ENCODE data around the gene STYXL1.

STYXL1 gene

DNA sequence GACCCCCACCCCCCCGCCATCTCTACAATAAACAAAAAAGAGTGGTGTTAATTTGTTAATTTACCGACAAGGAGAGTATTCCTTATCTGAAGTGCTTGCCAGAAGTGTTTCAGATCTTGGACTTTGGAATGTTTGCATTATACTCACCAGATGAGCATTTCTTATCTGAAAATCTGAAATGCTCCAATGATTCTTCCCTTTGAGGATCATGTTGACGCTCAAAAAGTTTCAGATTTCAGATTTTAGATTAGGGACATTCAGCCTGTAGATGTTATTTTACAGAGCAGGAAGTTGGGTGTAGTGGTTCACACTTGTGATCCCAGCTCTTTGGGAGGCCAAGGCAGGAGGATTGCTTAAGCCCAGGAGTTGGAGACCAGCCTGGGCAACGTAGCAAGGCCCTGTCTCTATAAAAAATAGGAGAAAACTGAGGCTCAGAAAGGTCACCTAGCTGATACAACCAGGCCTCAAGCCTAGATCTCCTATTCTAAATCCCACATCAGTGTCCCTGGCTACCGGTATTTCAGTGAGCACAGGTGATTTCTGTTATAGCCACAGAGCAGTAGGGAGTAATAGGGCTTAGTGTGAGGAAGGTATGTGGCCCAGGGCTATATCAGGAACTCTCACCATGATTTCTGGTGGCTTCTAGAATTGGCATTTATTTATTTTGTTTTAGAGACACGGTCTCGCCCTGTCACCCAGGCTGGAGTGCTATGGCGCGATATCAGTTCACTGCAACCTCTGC lies 88.8 kb downstream of the STYXL1 start:
- H2AFZ ChIP-seq, result no peak overlapping the region
- peaks cover 10% of the 10 kb centered on the region for H3K79me2 ChIP-seq
- H3K9ac ChIP-seq, result no peak overlapping the region
- no peaks in the 10 kb centered on the region for H3K9me3 ChIP-seq (ENCODE audit: control insufficient read depth, low read length)
- no peak overlapping the region for H3K4me3 ChIP-seq (ENCODE audit: low read depth, low read length)
- TF ChIP-seq, protein P1, sequence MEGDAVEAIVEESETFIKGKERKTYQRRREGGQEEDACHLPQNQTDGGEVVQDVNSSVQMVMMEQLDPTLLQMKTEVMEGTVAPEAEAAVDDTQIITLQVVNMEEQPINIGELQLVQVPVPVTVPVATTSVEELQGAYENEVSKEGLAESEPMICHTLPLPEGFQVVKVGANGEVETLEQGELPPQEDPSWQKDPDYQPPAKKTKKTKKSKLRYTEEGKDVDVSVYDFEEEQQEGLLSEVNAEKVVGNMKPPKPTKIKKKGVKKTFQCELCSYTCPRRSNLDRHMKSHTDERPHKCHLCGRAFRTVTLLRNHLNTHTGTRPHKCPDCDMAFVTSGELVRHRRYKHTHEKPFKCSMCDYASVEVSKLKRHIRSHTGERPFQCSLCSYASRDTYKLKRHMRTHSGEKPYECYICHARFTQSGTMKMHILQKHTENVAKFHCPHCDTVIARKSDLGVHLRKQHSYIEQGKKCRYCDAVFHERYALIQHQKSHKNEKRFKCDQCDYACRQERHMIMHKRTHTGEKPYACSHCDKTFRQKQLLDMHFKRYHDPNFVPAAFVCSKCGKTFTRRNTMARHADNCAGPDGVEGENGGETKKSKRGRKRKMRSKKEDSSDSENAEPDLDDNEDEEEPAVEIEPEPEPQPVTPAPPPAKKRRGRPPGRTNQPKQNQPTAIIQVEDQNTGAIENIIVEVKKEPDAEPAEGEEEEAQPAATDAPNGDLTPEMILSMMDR (IDR thresholded peaks at IDR 0.05), result no peak
- no peaks in the 10 kb centered on the region for H3K36me3 ChIP-seq (ENCODE audit: control insufficient read depth, insufficient read depth, low read length)
- H3K4me2 ChIP-seq (ENCODE audit: low read length), result no peak overlapping the region
- H3K27ac ChIP-seq, result peak overlapping the region; percentile 7
- no peaks in the 10 kb centered on the region for H3K27me3 ChIP-seq (ENCODE audit: control insufficient read depth, insufficient read depth, low read length)
- peaks cover 38% of the 10 kb centered on the region for H3K4me1 ChIP-seq

DNA sequence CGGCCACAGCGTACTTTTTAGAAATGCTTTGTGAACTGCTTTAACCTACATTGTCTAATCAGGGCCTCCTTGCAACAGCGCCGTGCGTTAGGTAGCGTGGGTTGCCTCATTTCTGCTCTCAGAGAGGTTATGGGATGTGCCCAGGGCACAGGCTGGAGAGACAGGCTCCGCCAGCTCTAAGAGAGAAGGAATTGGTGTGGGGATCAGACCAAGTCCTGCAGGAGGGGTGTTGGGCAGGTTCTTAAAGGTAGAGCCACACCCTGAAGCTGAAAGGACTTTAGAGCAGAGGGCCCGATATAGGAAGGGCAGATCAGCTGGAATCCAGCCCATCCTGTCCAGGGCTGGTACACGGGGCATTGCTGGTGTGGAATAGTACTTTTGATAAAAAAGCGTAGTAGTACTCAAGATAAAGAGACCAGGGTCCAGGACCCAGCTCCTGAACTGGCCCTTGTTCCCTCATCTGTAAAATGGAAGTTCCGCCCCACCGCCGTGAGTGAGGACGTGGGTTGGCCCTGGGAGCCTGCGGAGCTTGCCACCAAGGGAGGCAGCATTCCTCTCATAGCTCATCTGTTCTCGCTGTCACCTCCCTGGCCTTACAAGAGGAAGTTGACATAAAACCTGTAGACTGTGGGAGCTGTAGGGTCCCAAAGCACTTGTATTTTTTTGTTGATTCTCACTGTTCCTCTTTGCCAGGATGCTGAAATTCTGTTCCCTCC lies 90.6 kb downstream of the STYXL1 start:
- H3K79me2 ChIP-seq, result peaks cover 6% of the 10 kb centered on the region
- no peaks in the 10 kb centered on the region for H3K9me3 ChIP-seq (ENCODE audit: control insufficient read depth, low read length)
- no peak overlapping the region for H3K27ac ChIP-seq
- TF ChIP-seq, protein P1 (IDR thresholded peaks at IDR 0.05), result no peak
- no peak overlapping the region for H2AFZ ChIP-seq
- no peak overlapping the region for H3K4me3 ChIP-seq (ENCODE audit: low read depth, low read length)
- H3K9ac ChIP-seq, result no peak overlapping the region
- peaks cover 25% of the 10 kb centered on the region for H3K4me1 ChIP-seq
- H3K4me2 ChIP-seq (ENCODE audit: low read length), result no peak overlapping the region
- H3K27me3 ChIP-seq (ENCODE audit: control insufficient read depth, insufficient read depth, low read length), result no peaks in the 10 kb centered on the region
- H3K36me3 ChIP-seq (ENCODE audit: control insufficient read depth, insufficient read depth, low read length), result no peaks in the 10 kb centered on the region

DNA sequence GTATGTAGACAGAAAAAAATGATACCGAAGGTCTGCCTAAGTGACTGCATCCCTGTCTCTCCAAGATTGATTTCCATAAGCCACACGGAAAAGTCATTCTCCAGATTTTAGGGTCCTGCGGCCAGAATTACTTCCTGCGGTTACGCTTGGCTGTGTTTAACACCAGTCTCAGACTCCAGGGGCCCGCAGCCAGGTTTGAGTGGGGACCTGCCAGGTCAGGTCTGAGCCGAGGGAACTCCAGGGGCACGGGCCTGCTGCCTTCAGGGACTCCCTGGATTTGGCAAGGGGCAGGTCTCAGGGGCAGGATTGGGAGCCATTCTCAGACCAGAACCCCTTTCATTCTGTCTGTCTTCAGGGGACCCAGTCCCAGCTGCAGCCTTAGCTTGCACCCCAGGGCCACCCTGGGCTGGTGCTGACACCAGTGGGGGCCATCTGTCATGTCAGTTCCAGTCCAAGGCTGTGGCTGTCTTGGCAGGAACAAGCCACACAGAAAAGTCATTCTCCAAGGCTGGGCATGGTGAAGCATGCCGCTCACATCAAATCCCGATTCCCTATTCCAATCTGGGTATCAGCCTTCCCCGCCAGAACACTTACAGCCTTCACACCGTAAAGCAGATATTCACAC lies 92.4 kb downstream of the STYXL1 start:
- H3K27me3 ChIP-seq (ENCODE audit: control insufficient read depth, insufficient read depth, low read length), result no peaks in the 10 kb centered on the region
- no peak overlapping the region for H3K27ac ChIP-seq
- no peak overlapping the region for H3K9ac ChIP-seq
- no peaks in the 10 kb centered on the region for H3K9me3 ChIP-seq (ENCODE audit: control insufficient read depth, low read length)
- H3K4me1 ChIP-seq, result peaks cover 21% of the 10 kb centered on the region
- TF ChIP-seq, protein P1 (IDR thresholded peaks at IDR 0.05), result no peak
- no peak overlapping the region for H3K4me3 ChIP-seq (ENCODE audit: low read depth, low read length)
- peaks cover 10% of the 10 kb centered on the region for H3K79me2 ChIP-seq
- H2AFZ ChIP-seq, result no peak overlapping the region
- H3K36me3 ChIP-seq (ENCODE audit: control insufficient read depth, insufficient read depth, low read length), result no peaks in the 10 kb centered on the region
- H3K4me2 ChIP-seq (ENCODE audit: low read length), result no peak overlapping the region

DNA sequence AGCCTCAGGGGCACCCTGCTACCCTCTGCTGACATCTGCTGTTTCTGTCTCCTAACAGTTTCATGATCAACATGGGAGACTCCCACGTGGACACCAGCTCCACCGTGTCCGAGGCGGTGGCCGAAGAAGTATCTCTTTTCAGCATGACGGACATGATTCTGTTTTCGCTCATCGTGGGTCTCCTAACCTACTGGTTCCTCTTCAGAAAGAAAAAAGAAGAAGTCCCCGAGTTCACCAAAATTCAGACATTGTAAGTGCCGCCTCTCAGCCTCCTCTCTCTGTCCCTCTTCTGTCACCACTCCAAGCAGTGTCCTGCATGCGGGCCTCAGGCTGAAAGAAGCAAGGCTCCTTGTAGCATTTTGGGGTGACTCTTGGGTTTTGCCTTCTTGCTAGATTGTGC lies 93.9 kb downstream of the STYXL1 start:
- Histone ChIP-seq H3K4me1 (peaks cover 18% of the 10 kb centered on the region), H3K27ac (no peak overlapping the region), H3K4me3 (ENCODE audit: low read depth, low read length) (no peak overlapping the region), H3K4me2 (ENCODE audit: low read length) (no peak overlapping the region), H3K36me3 (ENCODE audit: control insufficient read depth, insufficient read depth, low read length) (no peaks in the 10 kb centered on the region), H3K27me3 (ENCODE audit: control insufficient read depth, insufficient read depth, low read length) (no peaks in the 10 kb centered on the region), H3K9me3 (ENCODE audit: control insufficient read depth, low read length) (no peaks in the 10 kb centered on the region), H2AFZ (no peak overlapping the region), H3K9ac (no peak overlapping the region), H3K79me2 (peaks cover 18% of the 10 kb centered on the region)
- TF ChIP-seq, protein P1 (IDR thresholded peaks at IDR 0.05), result no peak
